Liver (tissue), 3 donors: Measurements from ENCODE around the gene MARS1.

ENCODE experiments used
- EGR1 ChIP-seq, 2 donors: IDR thresholded peaks; 2 replicates each; pipeline ENCODE4 v1.6.1; 2016 to 2018; ENCODE audit warnings: antibody characterized with exemption in 2 of 2, low read depth in 2 of 2
- FOXA1 ChIP-seq: IDR thresholded peaks from 2 replicates; pipeline ENCODE4 v1.6.1; 2016; ENCODE audit warnings: antibody characterized with exemption
- GABPA ChIP-seq, 2 donors: IDR thresholded peaks in 1 of 2; conservative IDR thresholded peaks in 1 of 2; 2 replicates each; pipeline ENCODE4 v1.6.1; 2016; ENCODE audit warnings: antibody characterized with exemption in 2 of 2, mild to moderate bottlenecking in 1 of 2, moderate library complexity in 1 of 2
- JUND ChIP-seq, 2 donors: IDR thresholded peaks; 2 replicates each; pipeline ENCODE4 v1.6.1; 2016; ENCODE audit warnings: antibody characterized with exemption in 2 of 2
- RAD21 ChIP-seq, 2 donors: IDR thresholded peaks; 2 replicates each; pipeline ENCODE4 v1.6.1; 2016; ENCODE audit warnings: antibody characterized with exemption in 2 of 2, mild to moderate bottlenecking in 2 of 2
- SP1 ChIP-seq: IDR thresholded peaks from 2 replicates; pipeline ENCODE4 v1.6.1; 2018; ENCODE audit warnings: antibody characterized with exemption, mild to moderate bottlenecking
- TAF1 ChIP-seq: conservative IDR thresholded peaks from 2 replicates; pipeline ENCODE4 v1.6.1; 2016; ENCODE audit warnings: antibody characterized with exemption, mild to moderate bottlenecking
- YY1 ChIP-seq: IDR thresholded peaks from 2 replicates; pipeline ENCODE4 v1.6.1; 2016; ENCODE audit warnings: antibody characterized with exemption, mild to moderate bottlenecking
- TF ChIP-seq, protein P1 (sequence below): fragments of 150-350 bp; IDR thresholded peaks from 2 replicates; pipeline ENCODE4 v1.5.1; 2017; ENCODE audit warnings: improper control_type of control experiment, low read depth, low read length; ENCODE audit not compliant: missing input control
- TF ChIP-seq, protein P2 (sequence below): IDR thresholded peaks from 2 replicates; pipeline ENCODE4 v1.6.1; 2016; ENCODE audit warnings: antibody characterized with exemption
- TF ChIP-seq, protein P3 (sequence below): IDR thresholded peaks from 2 replicates; pipeline ENCODE4 v1.6.1; 2016; ENCODE audit warnings: antibody characterized with exemption
- TF ChIP-seq, protein P4 (sequence below): IDR thresholded peaks from 2 replicates; pipeline ENCODE4 v1.6.1; 2016; ENCODE audit warnings: antibody characterized with exemption
- donor health status: healthy.
- donor health status: healthy.

DNA sequence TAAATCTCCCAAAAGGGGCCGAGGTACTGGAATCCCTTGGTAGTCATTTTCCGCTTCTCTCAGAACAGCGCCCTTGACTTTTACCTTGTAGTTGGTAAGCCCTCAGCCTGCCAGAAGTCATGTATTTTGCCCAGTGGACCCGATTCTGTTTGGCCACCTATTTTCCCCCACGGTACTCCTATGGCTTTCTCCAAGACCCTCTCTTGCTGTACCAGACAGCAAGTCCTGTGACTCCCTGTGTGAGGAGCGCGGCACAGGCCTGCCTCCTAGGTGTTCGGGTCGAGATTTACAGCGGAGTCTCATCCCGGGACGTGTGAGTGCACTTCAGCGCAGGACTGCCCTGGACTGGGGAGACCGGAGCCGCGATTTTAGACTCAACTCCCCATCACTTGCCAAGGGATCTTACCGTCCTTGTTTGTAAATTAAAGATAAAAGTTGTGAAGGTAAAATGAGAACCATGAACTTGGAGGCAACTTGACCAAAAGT, 33.7 kb downstream of the MARS1 start:
- TF ChIP-seq FOXA1 (no peak), JUND (IDR thresholded peaks at IDR 0.05) (no peak), YY1 (no peak), TAF1 (no peak), EGR1 (IDR thresholded peaks at IDR 0.05; ENCODE audit: low read depth in 2 of 2) (no peak), RAD21 (IDR thresholded peaks at IDR 0.05) (no peak), GABPA (IDR thresholded peaks at IDR 0.05 in 1 of 2, conservative IDR thresholded peaks at IDR 0.05 in 1 of 2) (no peak), SP1 (no peak)
- TF ChIP-seq, protein P1, sequence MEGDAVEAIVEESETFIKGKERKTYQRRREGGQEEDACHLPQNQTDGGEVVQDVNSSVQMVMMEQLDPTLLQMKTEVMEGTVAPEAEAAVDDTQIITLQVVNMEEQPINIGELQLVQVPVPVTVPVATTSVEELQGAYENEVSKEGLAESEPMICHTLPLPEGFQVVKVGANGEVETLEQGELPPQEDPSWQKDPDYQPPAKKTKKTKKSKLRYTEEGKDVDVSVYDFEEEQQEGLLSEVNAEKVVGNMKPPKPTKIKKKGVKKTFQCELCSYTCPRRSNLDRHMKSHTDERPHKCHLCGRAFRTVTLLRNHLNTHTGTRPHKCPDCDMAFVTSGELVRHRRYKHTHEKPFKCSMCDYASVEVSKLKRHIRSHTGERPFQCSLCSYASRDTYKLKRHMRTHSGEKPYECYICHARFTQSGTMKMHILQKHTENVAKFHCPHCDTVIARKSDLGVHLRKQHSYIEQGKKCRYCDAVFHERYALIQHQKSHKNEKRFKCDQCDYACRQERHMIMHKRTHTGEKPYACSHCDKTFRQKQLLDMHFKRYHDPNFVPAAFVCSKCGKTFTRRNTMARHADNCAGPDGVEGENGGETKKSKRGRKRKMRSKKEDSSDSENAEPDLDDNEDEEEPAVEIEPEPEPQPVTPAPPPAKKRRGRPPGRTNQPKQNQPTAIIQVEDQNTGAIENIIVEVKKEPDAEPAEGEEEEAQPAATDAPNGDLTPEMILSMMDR = no peak
- TF ChIP-seq, protein P2, sequence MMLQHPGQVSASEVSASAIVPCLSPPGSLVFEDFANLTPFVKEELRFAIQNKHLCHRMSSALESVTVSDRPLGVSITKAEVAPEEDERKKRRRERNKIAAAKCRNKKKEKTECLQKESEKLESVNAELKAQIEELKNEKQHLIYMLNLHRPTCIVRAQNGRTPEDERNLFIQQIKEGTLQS = no peak
- TF ChIP-seq, protein P3, sequence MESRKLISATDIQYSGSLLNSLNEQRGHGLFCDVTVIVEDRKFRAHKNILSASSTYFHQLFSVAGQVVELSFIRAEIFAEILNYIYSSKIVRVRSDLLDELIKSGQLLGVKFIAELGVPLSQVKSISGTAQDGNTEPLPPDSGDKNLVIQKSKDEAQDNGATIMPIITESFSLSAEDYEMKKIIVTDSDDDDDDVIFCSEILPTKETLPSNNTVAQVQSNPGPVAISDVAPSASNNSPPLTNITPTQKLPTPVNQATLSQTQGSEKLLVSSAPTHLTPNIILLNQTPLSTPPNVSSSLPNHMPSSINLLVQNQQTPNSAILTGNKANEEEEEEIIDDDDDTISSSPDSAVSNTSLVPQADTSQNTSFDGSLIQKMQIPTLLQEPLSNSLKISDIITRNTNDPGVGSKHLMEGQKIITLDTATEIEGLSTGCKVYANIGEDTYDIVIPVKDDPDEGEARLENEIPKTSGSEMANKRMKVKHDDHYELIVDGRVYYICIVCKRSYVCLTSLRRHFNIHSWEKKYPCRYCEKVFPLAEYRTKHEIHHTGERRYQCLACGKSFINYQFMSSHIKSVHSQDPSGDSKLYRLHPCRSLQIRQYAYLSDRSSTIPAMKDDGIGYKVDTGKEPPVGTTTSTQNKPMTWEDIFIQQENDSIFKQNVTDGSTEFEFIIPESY = no peak
- TF ChIP-seq, protein P4, sequence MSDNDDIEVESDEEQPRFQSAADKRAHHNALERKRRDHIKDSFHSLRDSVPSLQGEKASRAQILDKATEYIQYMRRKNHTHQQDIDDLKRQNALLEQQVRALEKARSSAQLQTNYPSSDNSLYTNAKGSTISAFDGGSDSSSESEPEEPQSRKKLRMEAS = no peak
